Stimulated activated naive CD8-positive, alpha-beta T cell treated with anti-CD3 and anti-CD28 coated beads, Interleukin-15, amount 100 ng/mL, for 72 hours (primary cell): ENCODE data around the gene NOL4L.

Experiments
- ATAC-seq: fragments of 150-1000 bp; cut with Tn5 transposase; 2 replicates; pipeline ENCODE4 v1.10.0; 2021; ENCODE audit warnings: mild to moderate bottlenecking, moderate library complexity
- DNase-seq, 2 donors: peaks; one replicate each; pipeline ENCODE4 v3.0.0; 2021 to 2022
- H3K27ac Mint-ChIP-seq, 2 donors: one replicate each; pipeline ENCODE4 v1.8.0; 2022; ENCODE audit warnings: mild to moderate bottlenecking in 2 of 2, mixed read lengths in 2 of 2, moderate library complexity in 2 of 2
- H3K27me3 Mint-ChIP-seq: one replicate; pipeline ENCODE4 v1.8.0; 2022; ENCODE audit warnings: mixed read lengths
- H3K4me1 Mint-ChIP-seq: one replicate; pipeline ENCODE4 v1.8.0; 2022; ENCODE audit warnings: mild to moderate bottlenecking, mixed read lengths
- H3K4me3 Mint-ChIP-seq, 2 donors: one replicate each; pipeline ENCODE4 v1.8.0; 2022; ENCODE audit warnings: mild to moderate bottlenecking in 2 of 2, mixed read lengths in 2 of 2, moderate library complexity in 1 of 2
- H3K9me3 Mint-ChIP-seq, 2 donors: one replicate each; pipeline ENCODE4 v1.8.0; 2022; ENCODE audit warnings: mixed read lengths in 2 of 2

NOL4L gene

GRCh38 chr20:32453467-32454163 is 131.5 kb downstream of the NOL4L start:
- no peak for ATAC-seq
- H3K9me3 Mint-ChIP-seq, result no peaks in the 10 kb centered on the region
- H3K27me3 Mint-ChIP-seq, result no peaks in the 10 kb centered on the region
- no peak for DNase-seq
- H3K4me3 Mint-ChIP-seq, result no peak overlapping the region
- H3K27ac Mint-ChIP-seq, result peak overlapping the region in 1 of 2 donors; percentile 96
- H3K4me1 Mint-ChIP-seq, result peaks cover 64% of the 10 kb centered on the region

- no peaks in the 10 kb centered on the region for H3K9me3 Mint-ChIP-seq
- H3K4me3 Mint-ChIP-seq, result peak overlapping the region in 1 of 2 donors; percentile 32
- H3K4me1 Mint-ChIP-seq, result peaks cover 62% of the 10 kb centered on the region
Measured at GRCh38 chr20:32452776-32453466, 132.2 kb downstream of the NOL4L start.

GRCh38 chr20:32451682-32452461 is 133.3 kb downstream of the NOL4L start:
- no peak for ATAC-seq

More at GRCh38 chr20:32452776-32453466, 132.2 kb downstream of the NOL4L start:
- no peak for ATAC-seq
- no peak for DNase-seq
- Mint-ChIP-seq H3K27ac (peak overlapping the region; percentile 76 to 96), H3K27me3 (no peaks in the 10 kb centered on the region)

GRCh38 chr20:32451340-32451681 is 133.8 kb downstream of the NOL4L start:
- peaks cover 69% of the 10 kb centered on the region for H3K4me1 Mint-ChIP-seq
- no peak overlapping the region for H3K4me3 Mint-ChIP-seq
- H3K27ac Mint-ChIP-seq, result peak overlapping the region; percentile 86 to 88
- DNase-seq (no peak), ATAC-seq (no peak)
- H3K27me3 Mint-ChIP-seq, result no peaks in the 10 kb centered on the region
- H3K9me3 Mint-ChIP-seq, result no peaks in the 10 kb centered on the region

More at GRCh38 chr20:32451682-32452461, 133.3 kb downstream of the NOL4L start:
- peak overlapping the region; percentile 6 to 88 for H3K27ac Mint-ChIP-seq
- H3K27me3 Mint-ChIP-seq, result no peaks in the 10 kb centered on the region
- no peak for DNase-seq
- no peak overlapping the region for H3K4me3 Mint-ChIP-seq
- H3K9me3 Mint-ChIP-seq, result no peaks in the 10 kb centered on the region
- H3K4me1 Mint-ChIP-seq, result peaks cover 63% of the 10 kb centered on the region

- peak overlapping the region in 1 of 2 donors; percentile 84 for H3K27ac Mint-ChIP-seq
- ATAC-seq, result no peak
- peaks cover 69% of the 10 kb centered on the region for H3K4me1 Mint-ChIP-seq
- no peaks in the 10 kb centered on the region for H3K9me3 Mint-ChIP-seq
- H3K4me3 Mint-ChIP-seq, result no peak overlapping the region
- no peak for DNase-seq
- H3K27me3 Mint-ChIP-seq, result no peaks in the 10 kb centered on the region
Measured at GRCh38 chr20:32450484-32451061, 134.6 kb downstream of the NOL4L start.

GRCh38 chr20:32449890-32450401 is 135.2 kb downstream of the NOL4L start:
- H3K27me3 Mint-ChIP-seq, result no peaks in the 10 kb centered on the region
- DNase-seq (no peak), ATAC-seq (no peak)
- no peak overlapping the region for H3K4me3 Mint-ChIP-seq
- H3K4me1 Mint-ChIP-seq, result peaks cover 70% of the 10 kb centered on the region
- H3K27ac Mint-ChIP-seq, result peak overlapping the region; percentile 13 to 84
- no peaks in the 10 kb centered on the region for H3K9me3 Mint-ChIP-seq

- peak overlapping the region; percentile 9 to 19 for H3K27ac Mint-ChIP-seq
- no peak for ATAC-seq
- H3K9me3 Mint-ChIP-seq, result no peaks in the 10 kb centered on the region
- peaks cover 72% of the 10 kb centered on the region for H3K4me1 Mint-ChIP-seq
- no peak overlapping the region for H3K4me3 Mint-ChIP-seq
- H3K27me3 Mint-ChIP-seq, result no peaks in the 10 kb centered on the region
- DNase-seq, result no peak
Measured at GRCh38 chr20:32449057-32449889, 135.9 kb downstream of the NOL4L start.

- peaks cover 72% of the 10 kb centered on the region for H3K4me1 Mint-ChIP-seq
- no peaks in the 10 kb centered on the region for H3K27me3 Mint-ChIP-seq
- no peak for DNase-seq
- no peak for ATAC-seq
- no peaks in the 10 kb centered on the region for H3K9me3 Mint-ChIP-seq
- H3K4me3 Mint-ChIP-seq, result no peak overlapping the region
- peak overlapping the region; percentile 9 to 67 for H3K27ac Mint-ChIP-seq
Measured at GRCh38 chr20:32448306-32449056, 136.7 kb downstream of the NOL4L start.

GRCh38 chr20:32447136-32448027 is 137.8 kb downstream of the NOL4L start:
- H3K27ac Mint-ChIP-seq, result peak overlapping the region in 1 of 2 donors; percentile 93
- H3K27me3 Mint-ChIP-seq, result no peaks in the 10 kb centered on the region
- no peak for ATAC-seq

GRCh38 chr20:32446301-32447100 is 138.6 kb downstream of the NOL4L start:
- peak overlapping the region in 1 of 2 donors; percentile 8 for H3K4me3 Mint-ChIP-seq
- DNase-seq (no peak), ATAC-seq (peak; percentile 4)
- H3K27me3 Mint-ChIP-seq, result no peaks in the 10 kb centered on the region
- H3K9me3 Mint-ChIP-seq, result no peaks in the 10 kb centered on the region
- H3K4me1 Mint-ChIP-seq, result peaks cover 66% of the 10 kb centered on the region
- peak overlapping the region; percentile 6 to 93 for H3K27ac Mint-ChIP-seq

More at GRCh38 chr20:32447136-32448027, 137.8 kb downstream of the NOL4L start:
- Mint-ChIP-seq H3K4me1 (peaks cover 70% of the 10 kb centered on the region), H3K9me3 (no peaks in the 10 kb centered on the region), H3K4me3 (peak overlapping the region in 1 of 2 donors; percentile 8)
- no peak for DNase-seq

- Mint-ChIP-seq H3K4me1 (peaks cover 63% of the 10 kb centered on the region), H3K9me3 (no peaks in the 10 kb centered on the region), H3K27me3 (no peaks in the 10 kb centered on the region), H3K4me3 (peak overlapping the region in 1 of 2 donors; percentile 17), H3K27ac (peak overlapping the region; percentile 85 to 94)
- peak in 1 of 2 donors; percentile 68 for DNase-seq
- peak; percentile 94 for ATAC-seq
Measured at GRCh38 chr20:32445539-32446273, 139.4 kb downstream of the NOL4L start.
